Loucy (cell line): ENCODE results near the gene CAMTA1.

ENCODE experiments used
- H2AFZ ChIP-seq: fragments of 200-600 bp; sonication (generic); 2 replicates; pipeline ENCODE4 v1.6.0; 2016; ENCODE audit warnings: antibody characterized with exemption, mild to moderate bottlenecking, low read length, moderate library complexity
- H3F3A ChIP-seq: fragments of 200-600 bp; 2 replicates; pipeline ENCODE4 v1.6.0; 2016; ENCODE audit warnings: antibody characterized with exemption, low read depth, mild to moderate bottlenecking
- H3K27me3 ChIP-seq: fragments of 200-600 bp; sonication (generic); 2 replicates; pipeline ENCODE4 v1.6.1; 2014; ENCODE audit warnings: low read length, mild to moderate bottlenecking; ENCODE audit not compliant: insufficient read depth, poor library complexity, severe bottlenecking
- H3K36me3 ChIP-seq: fragments of 200-600 bp; sonication (generic); 2 replicates; pipeline ENCODE4 v1.6.1; 2016; ENCODE audit warnings: low read length; ENCODE audit not compliant: insufficient read depth
- H3K4me1 ChIP-seq: fragments of 200-600 bp; sonication (generic); 2 replicates; pipeline ENCODE4 v1.5.1; 2014; ENCODE audit warnings: low read length, mild to moderate bottlenecking; ENCODE audit not compliant: insufficient read depth, poor library complexity, severe bottlenecking
- H3K4me2 ChIP-seq: fragments of 200-600 bp; sonication (generic); 2 replicates; pipeline ENCODE4 v1.6.0; 2014; ENCODE audit warnings: antibody characterized with exemption, low read length, low read depth, mild to moderate bottlenecking; ENCODE audit not compliant: poor library complexity, severe bottlenecking
- H3K4me3 ChIP-seq: fragments of 200-600 bp; sonication (generic); 2 replicates; pipeline ENCODE4 v1.5.1; 2014; ENCODE audit warnings: low read length, mild to moderate bottlenecking, mixed read lengths; ENCODE audit not compliant: poor library complexity, severe bottlenecking
- H3K79me2 ChIP-seq: fragments of 200-600 bp; sonication (generic); 2 replicates; pipeline ENCODE4 v1.6.1; 2014; ENCODE audit warnings: low read length; ENCODE audit not compliant: insufficient read depth
- H3K9ac ChIP-seq: fragments of 200-600 bp; sonication (generic); 2 replicates; pipeline ENCODE4 v1.6.0; 2014; ENCODE audit warnings: mild to moderate bottlenecking, low read depth, low read length, moderate library complexity; ENCODE audit not compliant: poor library complexity, severe bottlenecking
- H3K9me2 ChIP-seq: fragments of 200-600 bp; sonication (generic); replicated peaks from 2 replicates; pipeline ENCODE4 v1.6.1; 2016; ENCODE audit warnings: low read depth, low read length, mixed read lengths
- H3K9me3 ChIP-seq: fragments of 200-600 bp; sonication (generic); 2 replicates; pipeline ENCODE4 v1.6.1; 2014; ENCODE audit warnings: mild to moderate bottlenecking, antibody characterized with exemption, low read length, low read depth; ENCODE audit not compliant: insufficient read depth
- H4K20me1 ChIP-seq: fragments of 200-600 bp; sonication (generic); 2 replicates; pipeline ENCODE4 v1.6.0; 2014; ENCODE audit warnings: antibody characterized with exemption, low read length, mild to moderate bottlenecking; ENCODE audit not compliant: insufficient read depth, poor library complexity, severe bottlenecking
- EZH2phosphoT487 ChIP-seq: fragments of 200-600 bp; IDR thresholded peaks from 2 replicates; pipeline ENCODE4 v1.6.1; 2018; ENCODE audit warnings: antibody characterized with exemption, mild to moderate bottlenecking, moderate library complexity, borderline replicate concordance
- TF ChIP-seq, protein P1 (sequence below): fragments of 200-600 bp; sonication (generic); conservative IDR thresholded peaks from 2 replicates; pipeline ENCODE4 v1.5.1; 2014; ENCODE audit warnings: mild to moderate bottlenecking, antibody characterized with exemption, low read length

The CAMTA1 gene

DNA sequence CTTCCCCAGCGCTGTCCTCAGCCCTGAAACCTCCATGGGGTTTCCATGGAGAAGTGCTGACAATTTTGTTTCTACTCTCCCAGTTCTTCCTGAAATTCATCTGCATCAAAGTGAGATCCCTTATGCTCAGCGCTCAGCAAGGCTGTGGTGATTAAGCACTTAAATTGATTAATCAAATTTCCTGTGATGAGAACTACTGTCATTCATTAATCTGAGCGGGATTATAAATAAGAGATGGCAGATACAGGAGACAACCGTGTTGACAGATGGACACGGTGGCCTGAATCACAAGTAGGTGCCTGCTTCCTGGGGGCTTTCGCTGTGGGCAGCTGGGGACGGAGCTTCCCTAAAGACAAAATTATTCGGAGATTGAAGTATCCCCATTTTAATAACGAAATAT lies 656.8 kb downstream of the CAMTA1 start:
- Histone ChIP-seq H3K4me1 (no peaks in the 10 kb centered on the region), H3F3A (no peaks in the 10 kb centered on the region), H3K9ac (no peak overlapping the region), H3K4me2 (no peak overlapping the region), H4K20me1 (no peaks in the 10 kb centered on the region), H3K9me2 (no peaks in the 10 kb centered on the region), H3K36me3 (no peaks in the 10 kb centered on the region), H3K4me3 (no peak overlapping the region), H3K27me3 (no peaks in the 10 kb centered on the region), H3K9me3 (peaks cover 5% of the 10 kb centered on the region; the same call in 1 of the 2 replicates), H3K79me2 (no peaks in the 10 kb centered on the region), H2AFZ (no peak overlapping the region)
- no peak for TF ChIP-seq EZH2phosphoT487
- TF ChIP-seq, protein P1, sequence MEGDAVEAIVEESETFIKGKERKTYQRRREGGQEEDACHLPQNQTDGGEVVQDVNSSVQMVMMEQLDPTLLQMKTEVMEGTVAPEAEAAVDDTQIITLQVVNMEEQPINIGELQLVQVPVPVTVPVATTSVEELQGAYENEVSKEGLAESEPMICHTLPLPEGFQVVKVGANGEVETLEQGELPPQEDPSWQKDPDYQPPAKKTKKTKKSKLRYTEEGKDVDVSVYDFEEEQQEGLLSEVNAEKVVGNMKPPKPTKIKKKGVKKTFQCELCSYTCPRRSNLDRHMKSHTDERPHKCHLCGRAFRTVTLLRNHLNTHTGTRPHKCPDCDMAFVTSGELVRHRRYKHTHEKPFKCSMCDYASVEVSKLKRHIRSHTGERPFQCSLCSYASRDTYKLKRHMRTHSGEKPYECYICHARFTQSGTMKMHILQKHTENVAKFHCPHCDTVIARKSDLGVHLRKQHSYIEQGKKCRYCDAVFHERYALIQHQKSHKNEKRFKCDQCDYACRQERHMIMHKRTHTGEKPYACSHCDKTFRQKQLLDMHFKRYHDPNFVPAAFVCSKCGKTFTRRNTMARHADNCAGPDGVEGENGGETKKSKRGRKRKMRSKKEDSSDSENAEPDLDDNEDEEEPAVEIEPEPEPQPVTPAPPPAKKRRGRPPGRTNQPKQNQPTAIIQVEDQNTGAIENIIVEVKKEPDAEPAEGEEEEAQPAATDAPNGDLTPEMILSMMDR, result no peak

DNA sequence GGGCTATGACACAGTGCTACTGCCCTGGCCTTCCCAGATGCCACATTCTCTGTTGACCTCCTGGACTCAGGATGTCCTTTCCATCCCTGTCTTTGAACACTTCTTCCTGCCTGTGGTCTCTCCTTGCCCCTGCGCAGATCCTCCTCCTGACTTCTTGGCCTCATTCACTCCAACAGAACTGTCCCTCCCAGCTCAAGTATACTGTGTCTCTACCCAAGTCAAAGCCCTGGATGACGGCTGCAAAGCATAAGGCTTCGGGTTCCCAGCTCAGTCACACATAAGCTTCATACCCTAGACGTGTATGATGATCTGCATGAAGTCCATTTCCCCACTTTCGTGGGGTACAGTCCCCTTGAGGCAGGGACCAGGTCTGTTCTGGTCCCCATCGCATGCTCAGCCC lies 657.7 kb downstream of the CAMTA1 start:
- H3K79me2 ChIP-seq, result no peaks in the 10 kb centered on the region
- H3K4me1 ChIP-seq, result no peaks in the 10 kb centered on the region
- H3F3A ChIP-seq, result no peaks in the 10 kb centered on the region
- H3K27me3 ChIP-seq, result no peaks in the 10 kb centered on the region
- H3K9ac ChIP-seq, result no peak overlapping the region
- no peak overlapping the region for H3K4me3 ChIP-seq
- H3K4me2 ChIP-seq, result no peak overlapping the region
- H4K20me1 ChIP-seq, result no peaks in the 10 kb centered on the region
- H3K36me3 ChIP-seq, result no peaks in the 10 kb centered on the region
- H3K9me3 ChIP-seq, result peaks cover 5% of the 10 kb centered on the region; the same call in 1 of the 2 replicates
- H2AFZ ChIP-seq, result no peak overlapping the region
- TF ChIP-seq EZH2phosphoT487, result no peak
- TF ChIP-seq, protein P1, result no peak
- no peaks in the 10 kb centered on the region for H3K9me2 ChIP-seq

DNA sequence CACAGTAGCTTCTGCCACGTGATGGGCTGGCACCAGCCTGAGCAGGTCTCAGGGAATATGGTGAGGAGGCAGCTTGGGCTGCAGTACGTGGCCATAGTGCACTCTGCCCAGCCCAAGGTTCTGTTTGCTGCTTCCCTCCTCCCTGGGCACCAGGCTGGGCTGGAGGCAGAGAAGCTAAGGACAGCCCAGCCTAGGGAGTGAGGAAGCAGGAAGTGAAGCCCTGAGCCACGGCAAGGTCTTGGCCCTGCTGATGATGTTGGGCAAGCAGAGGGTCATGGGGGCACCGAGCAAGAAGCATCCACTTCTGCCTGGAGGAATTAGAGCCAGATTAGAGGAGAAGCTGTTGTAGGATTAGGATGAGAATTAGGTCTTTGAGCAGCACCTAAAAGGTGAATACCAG lies 659.1 kb downstream of the CAMTA1 start:
- Histone ChIP-seq H3K79me2 (no peaks in the 10 kb centered on the region), H3K9ac (no peak overlapping the region), H3K36me3 (no peaks in the 10 kb centered on the region), H3K9me2 (no peaks in the 10 kb centered on the region), H3K9me3 (peaks cover 3% of the 10 kb centered on the region; the same call in 1 of the 2 replicates), H4K20me1 (no peaks in the 10 kb centered on the region), H3K27me3 (no peaks in the 10 kb centered on the region), H3K4me2 (no peak overlapping the region), H2AFZ (no peak overlapping the region), H3F3A (no peaks in the 10 kb centered on the region), H3K4me3 (no peak overlapping the region), H3K4me1 (no peaks in the 10 kb centered on the region)
- TF ChIP-seq, protein P1, result no peak
- no peak for TF ChIP-seq EZH2phosphoT487
